Measurements from ENCODE around the gene GADL1. TPM values are rescaled to one million over a fixed set of nuclear protein-coding genes. Genes with fewer than 3 reads are reported as not detected.

Gene GADL1
- total RNA-seq, 1 donor from 2014 or later, result not detected

GRCh38 chr3:30832961-30833575 is 61.4 kb downstream of the GADL1 start:
- no peaks in the 10 kb centered on the region for H3K36me3 Mint-ChIP-seq (ENCODE audit: unreplicated experiment)
- no peak overlapping the region for H3K27ac Mint-ChIP-seq (ENCODE audit: unreplicated experiment)
- H3K27me3 Mint-ChIP-seq (ENCODE audit: unreplicated experiment), result no peaks in the 10 kb centered on the region
- H3K4me1 Mint-ChIP-seq (ENCODE audit: low read depth, unreplicated experiment), result no peaks in the 10 kb centered on the region
- DNase-seq, result no peak
- peaks cover 1% of the 10 kb centered on the region for H3K9me3 Mint-ChIP-seq (ENCODE audit: unreplicated experiment)
- no peak for TF ChIP-seq CTCF (IDR thresholded peaks at IDR 0.05; ENCODE audit: partially characterized antibody, unreplicated experiment)
- H3K4me3 Mint-ChIP-seq (ENCODE audit: unreplicated experiment), result no peak overlapping the region

GRCh38 chr3:30827080-30827479 is 67.4 kb downstream of the GADL1 start:
- H3K36me3 Mint-ChIP-seq (ENCODE audit: unreplicated experiment), result no peaks in the 10 kb centered on the region
- H3K9me3 Mint-ChIP-seq (ENCODE audit: unreplicated experiment), result no peaks in the 10 kb centered on the region
- H3K4me1 Mint-ChIP-seq (ENCODE audit: low read depth, unreplicated experiment), result no peaks in the 10 kb centered on the region
- no peak overlapping the region for H3K27ac Mint-ChIP-seq (ENCODE audit: unreplicated experiment)
- DNase-seq, result no peak
- no peak overlapping the region for H3K4me3 Mint-ChIP-seq (ENCODE audit: unreplicated experiment)
- H3K27me3 Mint-ChIP-seq (ENCODE audit: unreplicated experiment), result no peaks in the 10 kb centered on the region
- no peak for TF ChIP-seq CTCF (IDR thresholded peaks at IDR 0.05; ENCODE audit: partially characterized antibody, unreplicated experiment)

DNA sequence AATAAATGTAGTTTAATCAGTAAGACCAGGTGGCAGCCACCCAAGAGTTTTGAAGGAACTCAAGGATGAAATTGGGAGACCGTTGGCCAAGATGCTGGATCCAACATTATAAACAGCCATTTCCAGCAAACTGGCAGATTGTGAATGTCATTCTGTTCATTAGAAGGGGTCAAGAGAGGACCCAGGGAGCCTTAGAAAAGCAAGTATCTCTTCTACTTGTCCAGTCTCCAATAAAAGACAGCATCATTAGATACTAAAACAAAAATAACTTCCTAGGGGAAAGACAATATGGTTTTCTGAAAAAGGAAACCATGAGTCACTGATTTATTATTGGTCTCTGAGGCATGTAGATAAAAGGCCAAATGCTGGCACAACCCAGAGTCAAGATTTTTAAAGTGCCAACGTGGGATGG is 67.9 kb downstream of the GADL1 start:
- DNase-seq, result no peak
- no peaks in the 10 kb centered on the region for H3K27me3 Mint-ChIP-seq (ENCODE audit: unreplicated experiment)
- H3K9me3 Mint-ChIP-seq (ENCODE audit: unreplicated experiment), result no peaks in the 10 kb centered on the region
- H3K4me1 Mint-ChIP-seq (ENCODE audit: low read depth, unreplicated experiment), result no peaks in the 10 kb centered on the region
- no peak overlapping the region for H3K27ac Mint-ChIP-seq (ENCODE audit: unreplicated experiment)
- no peak overlapping the region for H3K4me3 Mint-ChIP-seq (ENCODE audit: unreplicated experiment)
- TF ChIP-seq CTCF (IDR thresholded peaks at IDR 0.05; ENCODE audit: partially characterized antibody, unreplicated experiment), result no peak
- no peaks in the 10 kb centered on the region for H3K36me3 Mint-ChIP-seq (ENCODE audit: unreplicated experiment)

GRCh38 chr3:30819067-30819798 is 75.2 kb downstream of the GADL1 start:
- Mint-ChIP-seq H3K4me1 (ENCODE audit: low read depth, unreplicated experiment) (peaks cover 6% of the 10 kb centered on the region), H3K9me3 (ENCODE audit: unreplicated experiment) (no peaks in the 10 kb centered on the region), H3K36me3 (ENCODE audit: unreplicated experiment) (no peaks in the 10 kb centered on the region), H3K27me3 (ENCODE audit: unreplicated experiment) (no peaks in the 10 kb centered on the region), H3K4me3 (ENCODE audit: unreplicated experiment) (no peak overlapping the region), H3K27ac (ENCODE audit: unreplicated experiment) (no peak overlapping the region)
- no peak for DNase-seq
- no peak for TF ChIP-seq CTCF (IDR thresholded peaks at IDR 0.05; ENCODE audit: partially characterized antibody, unreplicated experiment)

DNA sequence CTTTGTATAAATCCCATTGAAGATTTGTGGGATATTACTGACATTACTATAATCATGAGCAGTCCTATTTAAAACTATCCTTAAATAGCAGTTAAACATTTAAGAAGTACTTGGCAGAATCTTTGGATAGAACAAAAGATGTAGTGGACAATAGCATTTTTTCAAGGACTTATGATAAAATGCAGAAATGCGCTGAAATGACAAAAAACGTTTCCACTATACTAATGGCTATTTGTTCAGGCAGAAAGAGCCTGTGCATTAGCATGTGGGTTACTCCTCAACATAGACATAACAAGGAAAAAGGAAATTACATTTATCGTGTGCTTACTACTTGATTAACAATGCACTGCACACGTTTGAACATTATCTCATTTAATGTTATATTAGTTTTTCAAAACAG is 80.7 kb downstream of the GADL1 start:
- no peaks in the 10 kb centered on the region for H3K27me3 Mint-ChIP-seq (ENCODE audit: unreplicated experiment)
- peaks cover 6% of the 10 kb centered on the region for H3K4me1 Mint-ChIP-seq (ENCODE audit: low read depth, unreplicated experiment)
- H3K27ac Mint-ChIP-seq (ENCODE audit: unreplicated experiment), result no peak overlapping the region
- DNase-seq, result no peak
- H3K36me3 Mint-ChIP-seq (ENCODE audit: unreplicated experiment), result no peaks in the 10 kb centered on the region
- no peak for TF ChIP-seq CTCF (IDR thresholded peaks at IDR 0.05; ENCODE audit: partially characterized antibody, unreplicated experiment)
- H3K9me3 Mint-ChIP-seq (ENCODE audit: unreplicated experiment), result no peaks in the 10 kb centered on the region
- H3K4me3 Mint-ChIP-seq (ENCODE audit: unreplicated experiment), result no peak overlapping the region
